ENCODE data around the gene INTS4.
"Not testable (repeated sequence)": the region's sequence is repeated elsewhere in the genome, so short reads cannot be mapped to it uniquely, and the experiment has no call there.

The INTS4 gene, protein sequence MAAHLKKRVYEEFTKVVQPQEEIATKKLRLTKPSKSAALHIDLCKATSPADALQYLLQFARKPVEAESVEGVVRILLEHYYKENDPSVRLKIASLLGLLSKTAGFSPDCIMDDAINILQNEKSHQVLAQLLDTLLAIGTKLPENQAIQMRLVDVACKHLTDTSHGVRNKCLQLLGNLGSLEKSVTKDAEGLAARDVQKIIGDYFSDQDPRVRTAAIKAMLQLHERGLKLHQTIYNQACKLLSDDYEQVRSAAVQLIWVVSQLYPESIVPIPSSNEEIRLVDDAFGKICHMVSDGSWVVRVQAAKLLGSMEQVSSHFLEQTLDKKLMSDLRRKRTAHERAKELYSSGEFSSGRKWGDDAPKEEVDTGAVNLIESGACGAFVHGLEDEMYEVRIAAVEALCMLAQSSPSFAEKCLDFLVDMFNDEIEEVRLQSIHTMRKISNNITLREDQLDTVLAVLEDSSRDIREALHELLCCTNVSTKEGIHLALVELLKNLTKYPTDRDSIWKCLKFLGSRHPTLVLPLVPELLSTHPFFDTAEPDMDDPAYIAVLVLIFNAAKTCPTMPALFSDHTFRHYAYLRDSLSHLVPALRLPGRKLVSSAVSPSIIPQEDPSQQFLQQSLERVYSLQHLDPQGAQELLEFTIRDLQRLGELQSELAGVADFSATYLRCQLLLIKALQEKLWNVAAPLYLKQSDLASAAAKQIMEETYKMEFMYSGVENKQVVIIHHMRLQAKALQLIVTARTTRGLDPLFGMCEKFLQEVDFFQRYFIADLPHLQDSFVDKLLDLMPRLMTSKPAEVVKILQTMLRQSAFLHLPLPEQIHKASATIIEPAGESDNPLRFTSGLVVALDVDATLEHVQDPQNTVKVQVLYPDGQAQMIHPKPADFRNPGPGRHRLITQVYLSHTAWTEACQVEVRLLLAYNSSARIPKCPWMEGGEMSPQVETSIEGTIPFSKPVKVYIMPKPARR

DNA sequence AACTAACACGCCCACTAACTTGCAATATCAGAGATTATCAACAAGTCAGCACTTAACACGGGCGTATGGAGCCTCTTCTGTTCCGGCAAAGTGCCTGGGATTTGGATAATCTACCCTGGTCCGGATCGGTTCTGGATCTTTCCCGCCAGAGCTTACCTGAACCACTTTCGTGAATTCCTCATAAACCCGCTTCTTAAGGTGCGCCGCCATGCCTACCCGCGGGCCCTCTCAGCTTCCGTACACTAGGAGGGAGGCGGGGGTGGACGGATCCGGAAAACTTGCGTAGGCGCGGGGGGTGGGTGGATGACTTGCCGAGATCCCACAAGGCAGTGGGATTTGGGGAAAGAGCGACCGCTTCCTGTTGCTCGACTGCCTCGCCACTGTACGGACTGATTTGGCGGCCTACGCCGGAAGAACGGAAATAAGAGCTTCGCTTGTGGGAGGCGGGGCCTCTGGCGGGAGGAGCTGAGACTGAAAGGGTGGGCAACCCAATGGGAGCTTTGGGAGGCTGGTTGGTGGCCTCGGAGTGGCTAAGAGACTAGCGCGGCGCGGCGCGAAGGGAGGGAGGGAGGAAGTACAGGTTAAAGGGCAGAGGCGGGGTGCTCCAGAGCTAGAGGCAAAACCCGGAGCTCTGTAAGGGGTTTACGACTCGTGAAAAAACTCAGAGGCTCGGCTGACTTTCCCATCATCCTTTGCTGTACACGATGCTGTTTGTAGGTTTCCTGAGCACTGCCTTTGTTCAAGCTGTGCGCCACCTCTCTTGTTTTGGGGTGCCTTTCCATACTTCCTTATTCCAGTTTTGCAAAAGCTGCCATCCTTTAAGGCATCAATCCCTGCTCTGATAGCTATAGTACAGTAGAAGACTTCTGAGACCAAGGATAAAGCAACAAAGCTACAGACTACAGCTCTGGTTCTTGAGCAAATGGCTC is at the start of gene INTS4:
TSS of gene INTS4 (minus strand) at position 235 of the 929 bp plus-strand sequence. CDS start at position 210, 25 bp downstream.
- Histone ChIP-seq H3K4me3 (ENCODE audit: low read depth in 1 of 2, low read length in 1 of 2) (peak within 1 kb of the TSS; percentile 70 to 78), H3K27me3 (no peaks in the 10 kb centered on the region), H3K9me3 (no peaks in the 10 kb centered on the region), H3K4me1 (ENCODE audit: control insufficient read depth in 1 of 2, insufficient read depth in 1 of 2, low read depth in 1 of 2, low read length in 1 of 2) (peaks cover 27 to 34% of the 10 kb centered on the region in 2 experiments), H3K36me3 (peaks cover 11% of the 10 kb centered on the region), H3K27ac (peak within 1 kb of the TSS; percentile 94)
- TF ChIP-seq, protein P1, sequence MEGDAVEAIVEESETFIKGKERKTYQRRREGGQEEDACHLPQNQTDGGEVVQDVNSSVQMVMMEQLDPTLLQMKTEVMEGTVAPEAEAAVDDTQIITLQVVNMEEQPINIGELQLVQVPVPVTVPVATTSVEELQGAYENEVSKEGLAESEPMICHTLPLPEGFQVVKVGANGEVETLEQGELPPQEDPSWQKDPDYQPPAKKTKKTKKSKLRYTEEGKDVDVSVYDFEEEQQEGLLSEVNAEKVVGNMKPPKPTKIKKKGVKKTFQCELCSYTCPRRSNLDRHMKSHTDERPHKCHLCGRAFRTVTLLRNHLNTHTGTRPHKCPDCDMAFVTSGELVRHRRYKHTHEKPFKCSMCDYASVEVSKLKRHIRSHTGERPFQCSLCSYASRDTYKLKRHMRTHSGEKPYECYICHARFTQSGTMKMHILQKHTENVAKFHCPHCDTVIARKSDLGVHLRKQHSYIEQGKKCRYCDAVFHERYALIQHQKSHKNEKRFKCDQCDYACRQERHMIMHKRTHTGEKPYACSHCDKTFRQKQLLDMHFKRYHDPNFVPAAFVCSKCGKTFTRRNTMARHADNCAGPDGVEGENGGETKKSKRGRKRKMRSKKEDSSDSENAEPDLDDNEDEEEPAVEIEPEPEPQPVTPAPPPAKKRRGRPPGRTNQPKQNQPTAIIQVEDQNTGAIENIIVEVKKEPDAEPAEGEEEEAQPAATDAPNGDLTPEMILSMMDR (IDR thresholded peaks at IDR 0.05), result no peak

DNA sequence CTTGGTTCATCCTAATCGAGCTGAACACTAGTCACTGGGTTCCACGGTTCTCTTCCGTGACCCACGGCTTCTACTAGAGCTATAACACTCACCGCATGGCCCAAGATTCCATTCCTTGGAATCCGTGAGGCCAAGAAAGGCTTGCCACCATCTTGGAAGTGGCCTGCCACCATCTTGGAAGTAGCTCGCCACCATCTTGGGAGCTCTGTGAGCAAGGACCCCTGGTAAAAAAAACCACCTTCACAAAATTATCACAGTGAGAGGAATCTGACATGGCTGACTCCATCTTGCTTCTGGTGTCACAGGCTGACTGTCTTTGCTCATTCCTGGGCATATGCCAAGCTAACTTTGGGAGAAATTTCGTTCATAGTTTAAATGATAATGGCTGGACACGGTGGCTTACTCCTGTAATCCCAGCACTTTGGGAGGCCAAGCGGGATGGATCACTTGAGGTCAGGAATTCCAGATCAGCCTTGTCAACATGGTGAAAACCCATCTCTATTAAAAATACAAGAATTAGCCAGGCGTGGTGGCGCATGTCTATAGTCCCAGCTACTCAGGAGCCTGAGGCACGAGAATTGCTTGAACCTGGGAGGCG is 47.5 kb upstream of the INTS4 start:
- Histone ChIP-seq H3K27me3 (no peaks in the 10 kb centered on the region), H3K27ac (no peak overlapping the region), H3K4me3 (ENCODE audit: low read depth in 1 of 2, low read length in 1 of 2) (no peak overlapping the region), H3K9me3 (no peaks in the 10 kb centered on the region), H3K36me3 (no peaks in the 10 kb centered on the region), H3K4me1 (ENCODE audit: control insufficient read depth in 1 of 2, insufficient read depth in 1 of 2, low read depth in 1 of 2, low read length in 1 of 2) (peaks cover 6 to 13% of the 10 kb centered on the region in 2 experiments)
- TF ChIP-seq, protein P1 (IDR thresholded peaks at IDR 0.05), result no peak

DNA sequence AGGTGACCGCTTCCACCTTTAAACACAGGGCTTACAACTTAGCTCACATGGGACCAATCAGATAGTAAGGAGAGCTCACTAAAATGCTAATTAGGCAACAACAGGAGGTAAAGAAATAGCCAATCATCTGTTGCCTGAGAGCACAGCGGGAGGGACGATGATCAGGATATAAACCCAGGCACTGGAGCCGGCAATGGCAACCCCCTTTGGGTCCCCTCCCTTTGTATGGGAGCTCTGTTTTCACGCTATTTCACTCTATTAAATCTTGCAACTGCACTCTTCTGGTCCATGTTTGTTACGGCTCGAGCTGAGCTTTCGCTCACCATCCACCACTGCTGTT is 46.9 kb upstream of the INTS4 start:
- H3K9me3 ChIP-seq; H3K27ac ChIP-seq; H3K27me3 ChIP-seq; H3K36me3 ChIP-seq; H3K4me3 ChIP-seq (ENCODE audit: low read depth in 1 of 2, low read length in 1 of 2): not testable (repeated sequence)
- H3K4me1 ChIP-seq (ENCODE audit: control insufficient read depth in 1 of 2, insufficient read depth in 1 of 2, low read depth in 1 of 2, low read length in 1 of 2), result peaks cover 6 to 12% of the 10 kb centered on the region in 2 experiments

DNA sequence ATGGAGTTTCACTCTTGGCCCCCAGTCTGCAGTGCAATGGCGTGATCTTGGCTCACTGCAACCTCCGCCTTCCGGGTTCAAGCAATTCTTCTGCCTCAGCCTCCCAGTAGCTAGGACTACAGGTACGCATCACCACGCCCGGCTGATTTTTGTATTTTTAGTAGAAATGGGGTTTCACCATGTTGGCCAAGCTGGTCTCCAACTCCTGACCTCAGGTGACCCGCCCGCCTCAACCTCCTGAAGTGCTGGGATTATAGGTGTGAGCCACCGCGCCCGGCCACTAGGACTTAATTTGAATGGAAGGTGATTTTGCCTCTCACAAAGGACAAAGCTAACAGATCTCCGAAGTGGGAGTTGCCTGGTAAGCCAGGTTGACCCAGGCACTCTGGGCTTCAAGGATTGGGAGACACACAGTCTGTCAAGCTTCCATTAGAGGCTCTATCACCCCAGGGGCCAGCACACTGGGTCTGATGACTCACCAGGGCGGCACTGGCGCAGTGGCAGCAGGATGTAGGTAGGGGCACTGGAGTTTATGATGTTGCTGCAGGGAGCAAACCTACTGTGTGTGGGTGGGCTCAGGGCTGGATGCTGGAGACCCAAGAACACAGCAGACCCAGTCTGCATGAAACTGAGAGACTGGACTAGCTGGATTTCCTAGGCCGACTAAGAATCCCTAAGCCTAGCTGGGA is 46.4 kb upstream of the INTS4 start:
- no peak overlapping the region for H3K4me3 ChIP-seq (ENCODE audit: low read depth in 1 of 2, low read length in 1 of 2)
- no peaks in the 10 kb centered on the region for H3K27me3 ChIP-seq
- no peak overlapping the region for H3K27ac ChIP-seq
- TF ChIP-seq, protein P1 (IDR thresholded peaks at IDR 0.05), result no peak
- no peaks in the 10 kb centered on the region for H3K36me3 ChIP-seq
- H3K9me3 ChIP-seq, result no peaks in the 10 kb centered on the region
- peaks cover 1 to 7% of the 10 kb centered on the region in 2 experiments for H3K4me1 ChIP-seq (ENCODE audit: control insufficient read depth in 1 of 2, insufficient read depth in 1 of 2, low read depth in 1 of 2, low read length in 1 of 2)

GRCh38 chr11:78039919-78040671 is 45.6 kb upstream of the INTS4 start:
- H3K4me3 ChIP-seq (ENCODE audit: low read depth in 1 of 2, low read length in 1 of 2), result no peak overlapping the region
- TF ChIP-seq, protein P1 (IDR thresholded peaks at IDR 0.05), result no peak
- no peaks in the 10 kb centered on the region for H3K36me3 ChIP-seq
- H3K27me3 ChIP-seq, result no peaks in the 10 kb centered on the region
- peaks cover 0 to 4% of the 10 kb centered on the region in 2 experiments for H3K4me1 ChIP-seq (ENCODE audit: control insufficient read depth in 1 of 2, insufficient read depth in 1 of 2, low read depth in 1 of 2, low read length in 1 of 2)
- no peak overlapping the region for H3K27ac ChIP-seq
- no peaks in the 10 kb centered on the region for H3K9me3 ChIP-seq

All from neutrophil (primary cell).